ENCODE data around the gene PAF1. TPM values are rescaled to one million over a fixed set of nuclear protein-coding genes. Genes with fewer than 3 reads are reported as not detected.

PAF1 gene
- total and polyA plus RNA-seq, 8 donors: 7.0 to 77.2 (median 29.4) TPM

DNA sequence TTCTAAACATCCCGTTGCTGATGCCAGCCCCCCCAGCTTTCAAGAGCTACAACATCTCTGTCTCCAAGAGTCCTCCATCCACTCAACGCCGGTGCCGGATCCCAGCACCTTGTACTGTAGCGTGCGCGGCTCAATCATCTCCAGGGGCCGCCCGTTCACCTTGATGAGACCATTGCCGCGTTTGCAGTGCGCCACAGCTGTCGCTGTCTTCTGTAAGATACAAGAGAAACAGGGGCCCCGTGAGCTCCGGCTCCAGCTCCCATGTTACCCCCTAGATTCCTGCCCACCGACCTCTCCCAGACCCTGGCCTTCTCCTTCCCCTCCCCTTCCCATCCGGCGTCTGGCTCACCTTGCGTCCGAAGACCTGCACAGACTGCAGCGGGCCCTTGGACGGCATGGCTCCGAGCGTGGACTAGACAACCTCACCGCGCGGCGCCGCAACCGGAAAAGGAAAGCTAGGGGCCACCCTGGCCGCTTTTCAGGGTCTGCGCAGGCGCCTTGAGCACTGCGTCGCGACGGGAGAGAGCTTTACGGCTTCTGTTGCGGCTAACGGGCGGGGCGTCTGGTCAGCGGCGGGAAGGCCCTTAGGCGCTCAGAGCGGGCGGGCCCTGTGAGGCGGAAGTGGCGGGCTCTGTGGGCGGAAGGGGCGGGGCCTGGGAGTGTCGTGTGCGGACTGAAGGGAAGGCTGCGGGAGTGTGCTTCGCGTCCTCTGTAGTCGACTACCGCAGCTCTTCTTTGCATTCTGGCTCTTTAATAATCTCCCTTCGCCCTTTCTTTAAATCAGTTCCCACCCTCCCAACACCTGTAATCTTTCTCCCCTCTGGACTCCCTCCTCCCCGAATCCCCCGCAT lies 44.8 kb upstream of the PAF1 start, which contains the start of gene RPS16:
RPS16 (minus strand) TSS at position 451 of the 851 bp plus-strand sequence; CDS start at position 397, 54 bp downstream.
- intact Hi-C loops (cut with DNase I; ENCODE audit: low total_unique reads): no loop called here
- TF ChIP-seq, protein P1, sequence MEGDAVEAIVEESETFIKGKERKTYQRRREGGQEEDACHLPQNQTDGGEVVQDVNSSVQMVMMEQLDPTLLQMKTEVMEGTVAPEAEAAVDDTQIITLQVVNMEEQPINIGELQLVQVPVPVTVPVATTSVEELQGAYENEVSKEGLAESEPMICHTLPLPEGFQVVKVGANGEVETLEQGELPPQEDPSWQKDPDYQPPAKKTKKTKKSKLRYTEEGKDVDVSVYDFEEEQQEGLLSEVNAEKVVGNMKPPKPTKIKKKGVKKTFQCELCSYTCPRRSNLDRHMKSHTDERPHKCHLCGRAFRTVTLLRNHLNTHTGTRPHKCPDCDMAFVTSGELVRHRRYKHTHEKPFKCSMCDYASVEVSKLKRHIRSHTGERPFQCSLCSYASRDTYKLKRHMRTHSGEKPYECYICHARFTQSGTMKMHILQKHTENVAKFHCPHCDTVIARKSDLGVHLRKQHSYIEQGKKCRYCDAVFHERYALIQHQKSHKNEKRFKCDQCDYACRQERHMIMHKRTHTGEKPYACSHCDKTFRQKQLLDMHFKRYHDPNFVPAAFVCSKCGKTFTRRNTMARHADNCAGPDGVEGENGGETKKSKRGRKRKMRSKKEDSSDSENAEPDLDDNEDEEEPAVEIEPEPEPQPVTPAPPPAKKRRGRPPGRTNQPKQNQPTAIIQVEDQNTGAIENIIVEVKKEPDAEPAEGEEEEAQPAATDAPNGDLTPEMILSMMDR (IDR thresholded peaks at IDR 0.05): peak in 1 of 7 experiments; percentile 30
- TF ChIP-seq EP300 (IDR thresholded peaks at IDR 0.05): no peak
- peak in 2 of 4 donors; percentile 92 to 94 for TF ChIP-seq POLR2A (IDR thresholded peaks at IDR 0.05)
- peak; percentile 98 to 100 (median 99) for TF ChIP-seq POLR2AphosphoS5 (IDR thresholded peaks at IDR 0.05)
- H3K4me3 ChIP-seq: peak within 1 kb of the TSS; percentile 87 to 96 (median 90)
- H3K4me1 ChIP-seq: peaks cover 33 to 63% (median 43%) of the 10 kb centered on the region in 4 donors
- WGBS, 5 donors: 0 to 1% (median 0%) methylated on average over 45 to 61 of the region's 61 CpGs
- H3K27ac ChIP-seq: peak within 1 kb of the TSS; percentile 83 to 95 (median 89)
- peak; percentile 99 for DNase-seq
- H3K9me3 ChIP-seq: no peaks in the 10 kb centered on the region
- peaks cover 30 to 32% (median 30%) of the 10 kb centered on the region in 4 donors for H3K36me3 ChIP-seq
- H3K27me3 ChIP-seq: no peaks in the 10 kb centered on the region

DNA sequence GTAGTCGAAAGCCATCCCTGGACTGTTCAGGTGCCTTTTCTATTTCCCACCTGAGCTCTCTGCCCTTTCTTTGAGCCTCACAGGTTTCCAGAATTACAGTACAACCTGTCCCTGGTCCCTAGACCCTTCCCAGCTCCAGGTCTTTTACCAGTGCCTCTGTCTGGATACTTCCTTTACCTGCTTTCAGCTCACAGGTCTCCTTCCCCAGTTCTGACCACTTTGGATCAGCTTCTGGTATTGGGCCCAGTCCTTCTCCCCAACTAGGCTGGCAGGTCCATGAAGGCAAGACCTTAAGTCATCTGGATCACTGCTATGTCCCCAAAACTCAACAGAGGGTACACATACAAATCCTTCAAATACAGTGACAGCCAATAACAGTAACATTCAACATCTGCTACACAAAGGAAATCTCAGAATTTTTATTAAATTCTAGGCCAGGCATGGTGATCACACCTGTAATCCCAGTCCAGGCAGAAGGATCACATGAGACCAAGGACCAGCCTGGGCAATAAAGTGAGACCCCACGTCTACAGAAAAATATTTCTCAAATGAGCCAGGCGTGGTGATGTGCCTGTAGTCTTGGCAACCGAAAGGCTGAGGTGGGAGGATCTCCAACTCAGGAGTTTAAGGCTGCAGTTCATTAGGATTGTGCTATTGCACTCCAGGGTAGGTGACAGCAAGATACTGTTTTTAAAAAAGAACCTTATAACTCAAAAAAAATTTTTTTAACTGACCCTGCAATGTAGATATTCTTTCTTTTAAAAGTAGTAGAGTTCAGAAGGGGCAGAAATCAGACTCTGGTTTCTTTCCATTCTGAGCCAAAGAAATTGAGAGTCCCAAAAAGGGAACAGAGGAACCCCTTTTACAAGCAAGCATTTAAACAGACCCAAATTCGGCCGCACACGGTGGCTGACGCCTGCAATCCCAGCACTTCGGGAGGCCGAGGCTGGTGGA lies 43.5 kb upstream of the PAF1 start:
- WGBS, 5 donors: 44 to 60% (median 52%) methylated on average over 10 of the region's 10 CpGs
- Histone ChIP-seq H3K9me3 (no peaks in the 10 kb centered on the region), H3K27me3 (no peaks in the 10 kb centered on the region), H3K36me3 (peaks cover 30 to 32% (median 30%) of the 10 kb centered on the region in 4 donors), H3K4me3 (peak overlapping the region; percentile 87 to 96 (median 90)), H3K27ac (peak overlapping the region in 4 of 5 donors; percentile 87 to 95 (median 90)), H3K4me1 (peaks cover 30 to 62% (median 41%) of the 10 kb centered on the region in 4 donors)
- intact Hi-C loops (cut with DNase I; ENCODE audit: low total_unique reads): no loop called here
- TF ChIP-seq, protein P1 (IDR thresholded peaks at IDR 0.05): no peak
- TF ChIP-seq POLR2AphosphoS5 (IDR thresholded peaks at IDR 0.05) (no peak), EP300 (IDR thresholded peaks at IDR 0.05) (no peak), POLR2A (IDR thresholded peaks at IDR 0.05) (no peak)
- no peak for DNase-seq

DNA sequence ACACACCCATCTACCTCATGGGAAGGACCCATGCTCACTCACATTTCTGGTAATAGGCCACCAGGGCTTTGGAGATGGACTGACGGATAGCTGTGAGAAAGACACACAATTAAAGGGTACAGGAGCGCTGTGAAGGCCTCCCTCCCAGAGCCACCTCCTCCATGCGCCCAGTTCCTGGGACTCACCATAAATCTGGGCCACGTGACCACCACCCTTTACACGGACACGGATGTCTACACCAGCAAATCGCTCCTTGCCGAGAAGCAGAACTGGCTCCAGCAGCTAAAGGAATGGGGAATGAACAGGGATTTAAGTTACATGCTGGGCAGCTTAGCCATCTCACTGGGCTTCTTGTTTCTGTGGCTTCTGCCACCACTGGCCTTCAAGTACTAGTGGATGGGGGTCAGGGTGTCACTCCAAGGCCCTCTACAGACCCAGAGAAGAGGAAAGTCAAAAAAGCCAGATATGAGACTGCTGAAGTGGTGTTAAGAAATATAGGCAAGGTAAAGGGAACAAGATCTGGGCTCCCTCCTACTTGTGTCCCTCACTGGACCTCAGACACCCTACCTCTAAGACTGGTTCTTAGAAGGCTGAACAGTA lies 42.7 kb upstream of the PAF1 start:
- Histone ChIP-seq H3K4me1 (peaks cover 38 to 70% (median 49%) of the 10 kb centered on the region in 4 donors), H3K27me3 (no peaks in the 10 kb centered on the region), H3K4me3 (peak overlapping the region in 2 of 4 donors; percentile 87 to 91), H3K9me3 (no peaks in the 10 kb centered on the region), H3K27ac (peak overlapping the region in 4 of 5 donors; percentile 87 to 95 (median 90)), H3K36me3 (peaks cover 30 to 32% (median 30%) of the 10 kb centered on the region in 4 donors)
- intact Hi-C loops (cut with DNase I; ENCODE audit: low total_unique reads): no loop called here
- no peak for DNase-seq
- WGBS, 5 donors: 92 to 96% (median 95%) methylated on average over 5 to 8 of the region's 8 CpGs
- TF ChIP-seq POLR2AphosphoS5 (IDR thresholded peaks at IDR 0.05): no peak
- TF ChIP-seq, protein P1 (IDR thresholded peaks at IDR 0.05): no peak
- TF ChIP-seq EP300 (IDR thresholded peaks at IDR 0.05): no peak
- no peak for TF ChIP-seq POLR2A (IDR thresholded peaks at IDR 0.05)

All from stomach (tissue), 9 donors.